A673 (cell line): Measurements from ENCODE around the gene MISP3.

ENCODE experiments used
- EZH2 ChIP-seq: fragments of 200-600 bp; sonication (generic); IDR thresholded peaks from 2 replicates; pipeline ENCODE4 v1.6.1; 2017; ENCODE audit warnings: borderline replicate concordance, low read depth, mild to moderate bottlenecking, mixed read lengths, antibody characterized with exemption, low read length; ENCODE audit not compliant: poor library complexity, severe bottlenecking
- TF ChIP-seq, protein P1 (sequence below): fragments of 300-800, 200-600 bp; sonication (generic); conservative IDR thresholded peaks from 2 replicates; pipeline ENCODE4 v1.5.1; 2017; ENCODE audit warnings: low read depth, mild to moderate bottlenecking, antibody characterized with exemption, low read length, moderate library complexity, mixed read lengths

DNA sequence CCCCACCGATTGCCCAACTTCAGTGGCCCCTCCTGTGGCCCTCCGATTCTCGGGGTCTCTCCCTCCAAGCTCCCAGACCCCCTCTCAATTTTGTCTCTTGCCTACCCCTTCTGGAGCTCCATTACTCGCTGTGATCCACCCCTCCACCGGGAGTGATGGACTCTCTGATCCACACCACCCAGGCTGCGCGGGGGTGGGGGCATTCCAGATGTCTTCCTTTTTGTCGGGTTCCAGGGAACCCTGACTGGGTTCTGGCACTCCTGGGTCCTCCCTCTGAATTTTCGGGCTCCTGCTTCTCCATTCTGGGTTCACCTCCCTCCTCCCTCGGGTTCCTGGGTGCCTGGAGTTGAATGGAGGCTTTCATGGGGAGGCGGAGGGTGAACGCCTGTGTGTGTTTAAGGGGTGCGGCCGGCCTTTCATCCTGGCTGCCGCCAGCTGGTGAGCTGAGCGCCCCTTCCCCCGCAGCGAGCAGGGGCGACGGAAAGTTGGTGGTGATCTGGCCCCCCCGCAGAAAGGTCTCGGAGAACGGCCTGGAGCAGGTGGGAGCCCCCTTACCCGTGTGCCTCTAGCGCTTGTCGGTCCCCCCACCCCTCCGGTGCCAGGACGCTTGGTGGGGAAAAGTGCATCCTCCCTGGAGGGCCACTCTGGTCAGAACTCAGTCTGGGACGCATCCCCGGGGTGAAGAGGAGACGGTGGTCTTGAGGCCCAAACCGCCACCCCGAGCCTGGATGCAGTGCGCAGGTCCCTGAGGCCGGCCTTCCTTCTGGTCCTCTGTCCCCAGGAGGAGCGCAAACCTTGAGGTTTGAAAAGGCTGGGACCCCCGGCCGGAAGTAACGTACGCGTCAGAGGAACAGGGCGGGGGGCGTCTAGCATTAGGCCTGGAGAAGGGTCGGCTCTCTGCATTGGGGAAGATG, 1.6 kb downstream of the MISP3 start:
- TF ChIP-seq, protein P1, sequence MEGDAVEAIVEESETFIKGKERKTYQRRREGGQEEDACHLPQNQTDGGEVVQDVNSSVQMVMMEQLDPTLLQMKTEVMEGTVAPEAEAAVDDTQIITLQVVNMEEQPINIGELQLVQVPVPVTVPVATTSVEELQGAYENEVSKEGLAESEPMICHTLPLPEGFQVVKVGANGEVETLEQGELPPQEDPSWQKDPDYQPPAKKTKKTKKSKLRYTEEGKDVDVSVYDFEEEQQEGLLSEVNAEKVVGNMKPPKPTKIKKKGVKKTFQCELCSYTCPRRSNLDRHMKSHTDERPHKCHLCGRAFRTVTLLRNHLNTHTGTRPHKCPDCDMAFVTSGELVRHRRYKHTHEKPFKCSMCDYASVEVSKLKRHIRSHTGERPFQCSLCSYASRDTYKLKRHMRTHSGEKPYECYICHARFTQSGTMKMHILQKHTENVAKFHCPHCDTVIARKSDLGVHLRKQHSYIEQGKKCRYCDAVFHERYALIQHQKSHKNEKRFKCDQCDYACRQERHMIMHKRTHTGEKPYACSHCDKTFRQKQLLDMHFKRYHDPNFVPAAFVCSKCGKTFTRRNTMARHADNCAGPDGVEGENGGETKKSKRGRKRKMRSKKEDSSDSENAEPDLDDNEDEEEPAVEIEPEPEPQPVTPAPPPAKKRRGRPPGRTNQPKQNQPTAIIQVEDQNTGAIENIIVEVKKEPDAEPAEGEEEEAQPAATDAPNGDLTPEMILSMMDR, result no peak
- TF ChIP-seq EZH2, result no peak
